Dermis microvascular lymphatic vessel endothelial cell (primary cell): ENCODE results near the gene NELL2. TPM values are rescaled to one million over a fixed set of nuclear protein-coding genes. Genes with fewer than 3 reads are reported as not detected.

Source experiments
- DNase-seq, 2 donors: peaks; one replicate each; pipeline versions ENCODE4 v3.0.0 to v3.0.0-alpha.2; 2010; ENCODE audit warnings: low read depth in 2 of 2
- total RNA-seq: library from RNA; depleted of rRNA; stranded (reverse); fragments of >200 nt; gene quantifications from 2 replicates; pipeline ENCODE4 v1.2.1, GENCODE V29; 2014

The NELL2 gene
- total RNA-seq, 1 donor from 2014 or later = not detected

- no peak for DNase-seq
These were observed 330.1 kb downstream of the NELL2 start for GRCh38 chr12:44546060-44546459.

- DNase-seq = no peak
These were observed 332.1 kb downstream of the NELL2 start for GRCh38 chr12:44544018-44544417.

GRCh38 chr12:44542716-44543115 is 333.4 kb downstream of the NELL2 start:
- no peak for DNase-seq

GRCh38 chr12:44537354-44537753 is 338.8 kb downstream of the NELL2 start:
- no peak for DNase-seq

- no peak for DNase-seq
These were observed 343.2 kb downstream of the NELL2 start for GRCh38 chr12:44532940-44533339.

GRCh38 chr12:44531320-44531971 is 344.7 kb downstream of the NELL2 start:
- no peak for DNase-seq

- no peak for DNase-seq
These were observed 349.4 kb downstream of the NELL2 start for GRCh38 chr12:44526655-44527182.

GRCh38 chr12:44525806-44526654 is 350.1 kb downstream of the NELL2 start:
- no peak for DNase-seq

GRCh38 chr12:44523828-44524227 is 352.3 kb downstream of the NELL2 start:
- DNase-seq = no peak

- no peak for DNase-seq
These were observed 354.4 kb downstream of the NELL2 start for GRCh38 chr12:44521702-44522101.

- no peak for DNase-seq
These were observed 356.2 kb downstream of the NELL2 start for GRCh38 chr12:44519931-44520330.

GRCh38 chr12:44511289-44511688 is 364.8 kb downstream of the NELL2 start:
- no peak for DNase-seq

GRCh38 chr12:44510510-44510909 is 365.6 kb downstream of the NELL2 start:
- DNase-seq = no peak

GRCh38 chr12:44510076-44510475 is 366.0 kb downstream of the NELL2 start:
- DNase-seq = no peak

- no peak for DNase-seq
These were observed 366.6 kb downstream of the NELL2 start for GRCh38 chr12:44509471-44509870.

GRCh38 chr12:44507461-44507860 is 368.7 kb downstream of the NELL2 start:
- DNase-seq = no peak

- DNase-seq = no peak
These were observed 371.3 kb downstream of the NELL2 start for GRCh38 chr12:44504799-44505198.

- no peak for DNase-seq
These were observed 372.8 kb downstream of the NELL2 start for GRCh38 chr12:44503329-44503728.

GRCh38 chr12:44502681-44503080 is 373.4 kb downstream of the NELL2 start:
- DNase-seq = no peak

- DNase-seq = no peak
These were observed 375.7 kb downstream of the NELL2 start for GRCh38 chr12:44500423-44500822.

- no peak for DNase-seq
These were observed 379.1 kb downstream of the NELL2 start for GRCh38 chr12:44497044-44497443.

- DNase-seq = no peak
These were observed 385.9 kb downstream of the NELL2 start for GRCh38 chr12:44490181-44490580.

- DNase-seq = no peak
These were observed 387.9 kb downstream of the NELL2 start for GRCh38 chr12:44488180-44488579.
